HCT116 (cell line): ENCODE results near the gene ARHGEF40. TPM values are rescaled to one million over a fixed set of nuclear protein-coding genes. Genes with fewer than 3 reads are reported as not detected.

Source experiments
- ATAC-seq: fragments of 200-7000 bp; cut with Tn5 transposase; 2 replicates; pipeline ENCODE4 v1.9.1; 2020; ENCODE audit warnings: mild to moderate bottlenecking, moderate library complexity
- BruUV-seq: library from RNA; stranded (reverse); fragments of 400-500 nt; replicated peaks from 2 replicates; lab custom pipeline; 2021; lab: Mats Ljungman, UMichigan
- CTCF ChIA-PET: fragments of 300-600 bp; sonication (Branson Sonifier 250); formaldehyde crosslinking; loops from one replicate; lab custom pipeline; 2021; ENCODE audit warnings: antibody characterized with exemption; lab: Charles Lee
- POLR2A ChIA-PET: fragments of 300-600, 350-600 bp; sonication (Branson Sonifier 250); formaldehyde crosslinking; loops from one replicate; lab custom pipeline; 2021; ENCODE audit warnings: antibody characterized with exemption; lab: Charles Lee
- RAD21 ChIA-PET, 2 experiments: fragments of 300-600 bp; sonication (Branson Sonifier 250); formaldehyde crosslinking; loops; one replicate each; lab custom pipeline; 2023; ENCODE audit warnings: low total read pairs in 2 of 2; ENCODE audit not compliant: uncharacterized antibody in 2 of 2, unreplicated experiment in 2 of 2, low non-redundant PET in 1 of 2; lab: Charles Lee
- DNase-seq: peaks from one replicate; pipeline ENCODE4 v3.0.0-alpha.2; 2010; ENCODE audit warnings: low read depth, low spot score
- H2AFZ ChIP-seq: fragments of 200-600 bp; shearing (Covaris generic), sonication (generic); 2 replicates; pipeline ENCODE4 v1.6.1; 2017; ENCODE audit warnings: low read depth, mixed run types, mixed read lengths, antibody characterized with exemption, low read length; ENCODE audit not compliant: poor library complexity, severe bottlenecking
- H3K27ac ChIP-seq: 2 replicates; pipeline ENCODE4 v1.5.1; 2012; ENCODE audit warnings: low read depth, low read length
- H3K27me3 ChIP-seq: fragments of 200-600 bp; sonication (generic); 2 replicates; pipeline ENCODE4 v1.6.1; 2016; ENCODE audit warnings: mixed run types, low read length, mixed read lengths; ENCODE audit not compliant: insufficient read depth
- H3K36me3 ChIP-seq, 2 experiments: fragments of 200-500 bp in 1 of 2; fragments of 200-600 bp in 1 of 2; sonication (Bioruptor generic) in 1 of 2; sonication (generic) in 1 of 2; 2 replicates each; pipeline versions ENCODE4 v1.5.1 to v1.6.1; 2014 to 2016; ENCODE audit warnings: low read length in 2 of 2, inconsistent platforms in 1 of 2, mixed read lengths in 1 of 2, mixed run types in 1 of 2; ENCODE audit not compliant: insufficient read depth in 2 of 2, control insufficient read depth in 1 of 2
- H3K4me1 ChIP-seq, 2 experiments: fragments of 200-600 bp in 1 of 2; sonication (generic) in 1 of 2; 2 replicates each; pipeline versions ENCODE4 v1.5.1 to v1.6.1; 2012 to 2017; ENCODE audit warnings: low read length in 2 of 2, inconsistent platforms in 1 of 2, mild to moderate bottlenecking in 1 of 2, mixed read lengths in 1 of 2, mixed run types in 1 of 2, moderate library complexity in 1 of 2; ENCODE audit not compliant: insufficient read depth in 2 of 2, control insufficient read depth in 1 of 2
- H3K4me2 ChIP-seq: fragments of 200-600 bp; sonication (generic); 2 replicates; pipeline ENCODE4 v1.6.1; 2017; ENCODE audit warnings: mixed run types, low read length, mixed read lengths
- H3K4me3 ChIP-seq, 2 experiments: fragments of 200-600 bp in 1 of 2; sonication (generic) in 1 of 2; replicated peaks in 1 of 2; 2 replicates each; pipeline ENCODE4 v1.5.1; 2011 to 2016; ENCODE audit warnings: low read length in 2 of 2, control low read depth in 1 of 2, low read depth in 1 of 2, mild to moderate bottlenecking in 1 of 2, mixed read lengths in 1 of 2, mixed run types in 1 of 2
- H3K79me2 ChIP-seq: fragments of 200-600 bp; sonication (generic); 2 replicates; pipeline ENCODE4 v1.6.1; 2017; ENCODE audit warnings: mild to moderate bottlenecking, mixed run types, low read length, moderate library complexity, mixed read lengths; ENCODE audit not compliant: insufficient read depth
- H3K9ac ChIP-seq: fragments of 200-600 bp; sonication (generic); 2 replicates; pipeline ENCODE4 v1.6.1; 2016; ENCODE audit warnings: low read length, mixed read lengths
- H3K9me2 ChIP-seq: fragments of 200-600 bp; sonication (generic), shearing (Covaris generic); 2 replicates; pipeline ENCODE4 v1.6.1; 2017; ENCODE audit warnings: mixed run types, mild to moderate bottlenecking, moderate library complexity; ENCODE audit not compliant: insufficient read depth
- H3K9me3 ChIP-seq, 2 experiments: fragments of 200-500 bp in 1 of 2; fragments of 200-600 bp in 1 of 2; sonication (Bioruptor generic) in 1 of 2; sonication (generic) in 1 of 2; 2 replicates each; pipeline ENCODE4 v1.6.1; 2014 to 2017; ENCODE audit warnings: low read length in 2 of 2, mixed read lengths in 2 of 2, inconsistent platforms in 1 of 2, low read depth in 1 of 2, mild to moderate bottlenecking in 1 of 2, mixed run types in 1 of 2, moderate library complexity in 1 of 2; ENCODE audit not compliant: control insufficient read depth in 1 of 2, insufficient read depth in 1 of 2
- H4K20me1 ChIP-seq: fragments of 200-600 bp; sonication (generic), shearing (Covaris generic); 2 replicates; pipeline ENCODE4 v1.6.1; 2017; ENCODE audit warnings: mixed run types, mild to moderate bottlenecking, moderate library complexity; ENCODE audit not compliant: insufficient read depth
- CTCF ChIP-seq, 3 experiments: fragments of 200-600 bp in 1 of 3; sonication (generic) in 1 of 3; IDR thresholded peaks in 2 of 3; conservative IDR thresholded peaks in 1 of 3; 2 replicates each; pipeline ENCODE4 v1.5.1; 2012 to 2017; ENCODE audit warnings: low read depth in 2 of 3, low read length in 2 of 3, antibody characterized with exemption in 1 of 3, borderline replicate concordance in 1 of 3, control low read depth in 1 of 3, mild to moderate bottlenecking in 1 of 3, mixed read lengths in 1 of 3, mixed run types in 1 of 3, moderate library complexity in 1 of 3; ENCODE audit not compliant: insufficient read depth in 1 of 3
- ELF1 ChIP-seq: IDR thresholded peaks from 2 replicates; pipeline ENCODE4 v1.6.1; 2012; ENCODE audit warnings: low read depth, borderline replicate concordance
- RAD21 ChIP-seq: IDR thresholded peaks from 2 replicates; pipeline ENCODE4 v1.6.1; 2012; ENCODE audit warnings: low read depth, mild to moderate bottlenecking
- SP1 ChIP-seq: IDR thresholded peaks from 2 replicates; pipeline ENCODE4 v1.6.1; 2012; ENCODE audit warnings: low read depth
- intact Hi-C: fragments of 100-400 bp; cut with micrococcal nuclease; formaldehyde crosslinking; loops from 2 replicates; pipeline ENCODE4 v1.10.0; 2022
- total RNA-seq: library from RNA; stranded (reverse); gene quantifications from one replicate; pipeline ENCODE4 v1.2.1, GENCODE V29; 2021; ENCODE audit not compliant: unreplicated experiment

ARHGEF40 gene
- total RNA-seq, 1 experiment from 2014 or later, result 6.3 TPM

- POLR2A ChIA-PET, result interaction anchor here (0.8 to 2.6 kb wide), 3 partner anchors 31 to 36 kb away, joined by 3 to 14 read pairs (median 4); no protein-coding TSS in a partner anchor
- Histone ChIP-seq H3K4me3 (no peak overlapping the region), H3K4me1 (peaks cover 7 to 28% of the 10 kb centered on the region in 2 experiments), H3K79me2 (no peaks in the 10 kb centered on the region), H3K27ac (no peak overlapping the region), H2AFZ (peak overlapping the region; percentile 83), H4K20me1 (no peaks in the 10 kb centered on the region), H3K9me2 (no peaks in the 10 kb centered on the region), H3K9ac (no peak overlapping the region), H3K27me3 (0 out of 2 replicates have a peak, but pooled peaks cover 4% of the 10 kb centered on the region), H3K36me3 (no peaks in the 10 kb centered on the region), H3K4me2 (peak overlapping the region; percentile 97), H3K9me3 (no peaks in the 10 kb centered on the region)
- peak; percentile 64 for ATAC-seq
- CTCF ChIA-PET, result interaction anchor here (0.6 to 3.2 kb wide), 21 partner anchors 12 to 488 kb away, joined by 3 to 59 read pairs (median 4); partner anchors contain the start of gene ZNF219
- no TSS peak for BruUV-seq
- intact Hi-C loops, result loop anchor here (1.0 to 2.0 kb wide), 3 partner anchors 24 to 68 kb away; no protein-coding TSS in a partner anchor
- DNase-seq, result peak; percentile 36
- RAD21 ChIA-PET, result interaction anchor here (0.7 to 1.5 kb wide), 6 partner anchors 19 to 54 kb away, joined by 3 to 16 read pairs (median 4); no protein-coding TSS in a partner anchor
- TF ChIP-seq RAD21 (peak; percentile 82), CTCF (IDR thresholded peaks at IDR 0.05 in 2 of 3, conservative IDR thresholded peaks at IDR 0.05 in 1 of 3; ENCODE audit: borderline replicate concordance in 1 of 3, insufficient read depth in 1 of 3, low read depth in 2 of 3, low read length in 2 of 3) (peak; percentile 63 to 88 (median 65)), SP1 (no peak), ELF1 (no peak)
These were observed 1.4 kb upstream of the ARHGEF40 start for GRCh38 chr14:21068521-21069387.
